Calu3 (cell line): ENCODE results near the gene IGSF9. TPM values are rescaled to one million over a fixed set of nuclear protein-coding genes. Genes with fewer than 3 reads are reported as not detected.

Source experiments
- BruUV-seq: library from RNA; stranded (reverse); fragments of 400-500 nt; replicated peaks from 2 replicates; lab custom pipeline; 2021; lab: Mats Ljungman, UMichigan
- CTCF ChIA-PET: fragments of 300-600 bp; sonication (Branson Sonifier 250); formaldehyde crosslinking; loops from one replicate; lab custom pipeline; 2022; ENCODE audit warnings: antibody characterized with exemption; lab: Charles Lee
- DNase-seq: peaks from one replicate; pipeline ENCODE4 v3.0.0; 2022
- H3K27ac Mint-ChIP-seq: one replicate; pipeline ENCODE4 v1.8.0; 2022; ENCODE audit warnings: mixed read lengths; ENCODE audit not compliant: unreplicated experiment
- H3K27me3 Mint-ChIP-seq: one replicate; pipeline ENCODE4 v1.8.0; 2022; ENCODE audit warnings: mixed read lengths; ENCODE audit not compliant: unreplicated experiment
- H3K36me3 Mint-ChIP-seq: one replicate; pipeline ENCODE4 v1.8.0; 2022; ENCODE audit warnings: mild to moderate bottlenecking, moderate library complexity, mixed read lengths; ENCODE audit not compliant: insufficient read depth, unreplicated experiment
- H3K4me1 Mint-ChIP-seq: one replicate; pipeline ENCODE4 v1.8.0; 2022; ENCODE audit warnings: mild to moderate bottlenecking, low read depth, mixed read lengths; ENCODE audit not compliant: unreplicated experiment
- H3K4me3 Mint-ChIP-seq: one replicate; pipeline ENCODE4 v1.8.0; 2022; ENCODE audit warnings: mild to moderate bottlenecking, low read depth, moderate library complexity, mixed read lengths; ENCODE audit not compliant: unreplicated experiment
- H3K9me3 Mint-ChIP-seq: one replicate; pipeline ENCODE4 v1.8.0; 2022; ENCODE audit warnings: low read depth, mixed read lengths; ENCODE audit not compliant: unreplicated experiment
- intact Hi-C: fragments of 100-400 bp; cut with micrococcal nuclease; formaldehyde crosslinking; loops from one replicate; pipeline ENCODE4 v1.10.0; 2022; ENCODE audit not compliant: unreplicated experiment
- total RNA-seq: library from RNA; stranded (reverse); gene quantifications from 2 replicates; pipeline ENCODE4 v1.2.3, GENCODE V29; 2022
- TF ChIP-seq, protein P1 (sequence below): fragments of 200-600 bp; IDR thresholded peaks from one replicate; pipeline ENCODE4 v1.8.0; 2022; ENCODE audit warnings: antibody characterized with exemption; ENCODE audit not compliant: unreplicated experiment

IGSF9 gene
- total RNA-seq, 1 experiment from 2014 or later: 7.6 TPM

DNA sequence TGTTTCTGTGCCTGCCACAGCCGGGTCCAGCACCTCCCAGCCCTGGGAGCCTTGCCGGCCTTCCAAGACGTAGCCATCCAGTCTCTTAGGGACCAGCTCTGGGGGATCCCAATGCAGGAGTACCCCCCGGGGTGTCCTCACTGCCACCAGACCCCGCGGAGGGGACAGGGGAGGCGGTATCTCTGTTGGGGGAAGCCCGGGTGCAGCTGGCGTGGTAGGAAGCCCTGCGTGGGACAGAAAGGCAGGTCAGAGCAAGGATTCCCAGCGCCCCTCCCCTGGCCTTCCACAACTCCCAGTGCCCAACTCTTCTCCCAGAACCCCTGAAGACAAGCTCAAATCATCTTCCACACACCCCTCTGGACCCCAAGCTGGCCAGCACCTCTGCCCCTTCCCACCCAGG is 15.2 kb downstream of the IGSF9 start:
- H3K27me3 Mint-ChIP-seq: no peaks in the 10 kb centered on the region
- intact Hi-C loops: loop anchor here (10.0 kb wide), 1 partner anchor 155 kb away; the partner anchor contains the start of gene KCNJ9
- CTCF ChIA-PET: interaction anchor here (0.7 to 1.5 kb wide), 2 partner anchors 55 to 78 kb away, joined by 4 to 5 read pairs; no protein-coding TSS in a partner anchor
- peaks cover 20% of the 10 kb centered on the region for H3K36me3 Mint-ChIP-seq
- H3K9me3 Mint-ChIP-seq: no peaks in the 10 kb centered on the region
- TF ChIP-seq, protein P1, sequence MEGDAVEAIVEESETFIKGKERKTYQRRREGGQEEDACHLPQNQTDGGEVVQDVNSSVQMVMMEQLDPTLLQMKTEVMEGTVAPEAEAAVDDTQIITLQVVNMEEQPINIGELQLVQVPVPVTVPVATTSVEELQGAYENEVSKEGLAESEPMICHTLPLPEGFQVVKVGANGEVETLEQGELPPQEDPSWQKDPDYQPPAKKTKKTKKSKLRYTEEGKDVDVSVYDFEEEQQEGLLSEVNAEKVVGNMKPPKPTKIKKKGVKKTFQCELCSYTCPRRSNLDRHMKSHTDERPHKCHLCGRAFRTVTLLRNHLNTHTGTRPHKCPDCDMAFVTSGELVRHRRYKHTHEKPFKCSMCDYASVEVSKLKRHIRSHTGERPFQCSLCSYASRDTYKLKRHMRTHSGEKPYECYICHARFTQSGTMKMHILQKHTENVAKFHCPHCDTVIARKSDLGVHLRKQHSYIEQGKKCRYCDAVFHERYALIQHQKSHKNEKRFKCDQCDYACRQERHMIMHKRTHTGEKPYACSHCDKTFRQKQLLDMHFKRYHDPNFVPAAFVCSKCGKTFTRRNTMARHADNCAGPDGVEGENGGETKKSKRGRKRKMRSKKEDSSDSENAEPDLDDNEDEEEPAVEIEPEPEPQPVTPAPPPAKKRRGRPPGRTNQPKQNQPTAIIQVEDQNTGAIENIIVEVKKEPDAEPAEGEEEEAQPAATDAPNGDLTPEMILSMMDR: no peak
- no TSS peak for BruUV-seq
- peaks cover 23% of the 10 kb centered on the region for H3K4me1 Mint-ChIP-seq
- no peak overlapping the region for H3K27ac Mint-ChIP-seq
- no peak for DNase-seq
- no peak overlapping the region for H3K4me3 Mint-ChIP-seq

DNA sequence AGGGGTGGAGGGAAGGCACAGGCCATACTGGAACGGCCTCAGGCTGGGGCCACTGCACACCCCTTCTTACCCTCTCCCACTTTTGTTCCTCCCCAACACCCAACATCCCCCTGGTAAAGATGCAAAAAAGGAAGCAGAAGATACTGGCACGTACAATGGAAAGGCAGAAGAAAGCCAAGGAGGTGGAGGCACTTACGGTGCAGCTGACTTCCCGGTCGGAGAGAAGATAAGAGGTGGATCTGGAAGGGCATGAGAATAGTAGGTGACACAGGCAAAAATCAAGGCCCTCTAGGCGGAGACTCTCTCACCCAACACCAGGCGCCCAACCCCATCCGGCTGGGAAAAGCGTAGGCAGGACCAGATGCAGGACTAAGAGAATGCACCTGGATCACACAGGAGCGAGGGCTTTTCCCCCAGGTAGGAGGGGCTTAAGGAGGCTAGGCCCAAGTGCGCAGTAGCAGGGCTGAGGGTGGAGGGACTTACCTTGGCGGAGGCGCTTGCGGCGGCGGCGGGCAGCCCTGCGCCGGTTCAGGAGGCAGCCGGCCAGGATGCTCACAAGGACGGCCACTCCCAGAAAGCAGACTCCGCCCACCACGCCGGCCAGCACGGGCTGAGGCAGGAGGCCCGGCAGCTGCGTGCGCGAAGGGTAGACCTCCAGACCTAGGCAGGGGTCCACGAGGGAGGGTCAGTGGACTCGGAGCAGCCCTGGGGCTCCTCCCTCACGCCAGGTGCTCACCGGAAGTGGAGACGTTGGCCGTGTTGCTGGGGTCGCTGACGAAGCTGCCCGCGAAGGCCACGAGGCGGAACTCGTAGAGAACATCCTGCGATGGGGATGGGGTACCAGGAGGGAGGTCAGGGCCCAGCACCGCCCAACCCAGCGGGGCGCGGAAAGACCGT is 16.0 kb downstream of the IGSF9 start:
- Mint-ChIP-seq H3K36me3 (peaks cover 28% of the 10 kb centered on the region), H3K27ac (no peak overlapping the region), H3K27me3 (no peaks in the 10 kb centered on the region), H3K4me1 (peaks cover 23% of the 10 kb centered on the region), H3K9me3 (no peaks in the 10 kb centered on the region), H3K4me3 (no peak overlapping the region)
- no TSS peak for BruUV-seq
- TF ChIP-seq, protein P1: no peak
- intact Hi-C loops: loop anchor here (10.0 kb wide), 1 partner anchor 155 kb away; the partner anchor contains the start of gene KCNJ9
- CTCF ChIA-PET: interaction anchor here (1.5 kb wide), 1 partner anchor 78 kb away, joined by 4 read pairs; no protein-coding TSS in a partner anchor
- no peak for DNase-seq

DNA sequence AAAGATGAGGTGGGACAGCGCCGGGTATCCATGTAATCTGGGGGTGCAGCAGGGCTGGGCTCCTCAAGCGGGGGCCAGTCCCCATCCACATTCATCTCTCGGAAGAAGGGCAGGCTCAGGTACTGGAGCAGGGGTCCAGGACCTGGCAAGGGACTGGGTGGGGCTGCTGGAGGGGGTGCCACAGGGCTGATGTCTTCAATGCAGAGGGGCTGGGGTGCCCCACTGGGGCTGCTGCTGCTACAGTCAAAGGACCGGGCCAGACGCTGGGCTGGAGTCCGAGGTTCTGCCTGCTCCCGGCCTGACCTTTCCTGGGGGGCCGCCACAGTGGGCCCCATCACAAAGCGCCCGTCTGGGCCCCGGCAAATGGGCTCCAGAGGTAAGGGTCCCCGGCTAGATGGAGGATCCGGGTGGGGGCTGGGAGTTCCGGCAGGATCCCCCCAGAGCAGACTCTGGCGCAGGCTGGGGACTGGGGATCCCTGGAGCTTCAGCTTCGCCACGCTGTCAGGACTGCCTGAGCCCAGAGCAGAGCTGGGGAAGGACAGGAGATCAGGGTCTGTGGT is 16.8 kb downstream of the IGSF9 start:
- H3K4me1 Mint-ChIP-seq: peaks cover 26% of the 10 kb centered on the region
- H3K36me3 Mint-ChIP-seq: peaks cover 36% of the 10 kb centered on the region
- no peaks in the 10 kb centered on the region for H3K9me3 Mint-ChIP-seq
- BruUV-seq: no TSS peak
- H3K27me3 Mint-ChIP-seq: no peaks in the 10 kb centered on the region
- TF ChIP-seq, protein P1: no peak
- H3K27ac Mint-ChIP-seq: no peak overlapping the region
- intact Hi-C loops: no loop called here
- no peak for DNase-seq
- no peak overlapping the region for H3K4me3 Mint-ChIP-seq
- CTCF ChIA-PET: no interaction called here

DNA sequence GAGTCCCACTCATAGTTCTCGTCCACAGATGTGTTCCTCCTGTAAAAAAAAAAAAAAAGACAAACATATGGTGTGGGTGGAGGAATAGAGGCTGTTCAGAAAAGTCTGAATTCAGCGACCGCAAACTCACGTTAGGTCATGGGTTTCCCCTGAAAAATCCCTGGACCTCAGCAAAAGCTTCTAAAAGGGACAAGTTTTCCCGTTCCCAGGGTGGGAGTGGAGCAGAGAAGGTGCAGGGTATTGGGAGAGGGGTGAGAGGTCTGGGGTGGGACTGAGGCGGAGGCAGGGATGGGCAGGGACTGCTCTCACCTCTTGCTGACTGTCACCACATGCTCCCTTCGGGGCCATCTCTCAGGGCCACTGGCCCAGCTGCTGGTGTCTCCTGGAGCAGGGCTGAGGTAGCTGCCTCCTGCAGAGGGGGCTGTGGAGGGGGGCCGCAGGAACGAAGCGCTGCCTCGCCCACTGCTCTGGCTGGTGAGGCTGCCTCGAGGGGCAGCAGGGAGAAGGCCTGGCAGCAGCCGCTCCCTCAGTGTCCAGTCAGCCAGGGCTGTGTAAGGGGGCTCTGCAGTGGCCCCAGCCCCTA is 17.5 kb downstream of the IGSF9 start:
- CTCF ChIA-PET: interaction anchor here (1.7 kb wide), 1 partner anchor 79 kb away, joined by 6 read pairs; no protein-coding TSS in a partner anchor
- Mint-ChIP-seq H3K4me1 (peaks cover 26% of the 10 kb centered on the region), H3K27me3 (no peaks in the 10 kb centered on the region), H3K9me3 (no peaks in the 10 kb centered on the region), H3K27ac (no peak overlapping the region), H3K36me3 (peaks cover 43% of the 10 kb centered on the region), H3K4me3 (no peak overlapping the region)
- intact Hi-C loops: no loop called here
- no TSS peak for BruUV-seq
- DNase-seq: no peak
- TF ChIP-seq, protein P1: no peak
